Measurements from ENCODE around the gene ALPL. TPM values are rescaled to one million over a fixed set of nuclear protein-coding genes. Genes with fewer than 3 reads are reported as not detected.

Gene ALPL
- total and polyA plus RNA-seq, 2 of the 4 experiments (the other 2 are of a cell fraction), result 0.54 to 2.2 TPM

- no peak for TF ChIP-seq CHD1 (IDR thresholded peaks at IDR 0.05; ENCODE audit: low read depth, low read length)
Measured at GRCh38 chr1:21569820-21570527, 60.8 kb downstream of the ALPL start (continued).

- no peak overlapping the region for H2AFZ ChIP-seq (replicated peaks; ENCODE audit: low read length, poor library complexity)
- intact Hi-C loops (cut with micrococcal nuclease), result loop anchor here (10.0 kb wide), 1 partner anchor 306 kb away; no protein-coding TSS in a partner anchor
- CTCF ChIA-PET, result interaction anchor here (0.5 to 1.6 kb wide), 2 partner anchors 89 to 491 kb away, joined by 3 read pairs; no protein-coding TSS in a partner anchor
Measured at GRCh38 chr1:21570528-21570875, 61.3 kb downstream of the ALPL start.

More at GRCh38 chr1:21570528-21570875, 61.3 kb downstream of the ALPL start:
- Histone ChIP-seq H3K9me3 (ENCODE audit: control insufficient read depth, insufficient read depth, low read length) (peaks cover 4% of the 10 kb centered on the region), H3K4me3 (ENCODE audit: insufficient read depth, low read depth, low read length) (no peak overlapping the region), H2BK15ac (ENCODE audit: low read depth, low read length) (no peak overlapping the region), H3K23ac (ENCODE audit: low read depth, low read length) (no peak overlapping the region), H2BK20ac (ENCODE audit: low read depth, low read length) (no peak overlapping the region), H2AK9ac (replicated peaks; ENCODE audit: low read depth, low read length, poor library complexity) (peak overlapping the region; percentile 13), H3K56ac (ENCODE audit: extremely low read depth, insufficient read depth, low read length) (no peak overlapping the region), H3K36me3 (ENCODE audit: control insufficient read depth, insufficient read depth, low read length) (no peaks in the 10 kb centered on the region), H3K9me1 (ENCODE audit: insufficient read depth, low read length) (peaks cover 14% of the 10 kb centered on the region), H3K14ac (replicated peaks; ENCODE audit: low read depth, low read length) (no peak overlapping the region), H3K4ac (ENCODE audit: low read depth, low read length) (no peak overlapping the region), H3K4me2 (ENCODE audit: low read depth, low read length) (no peak overlapping the region), H3K27ac (ENCODE audit: insufficient read depth, low read length) (no peak overlapping the region), H2BK120ac (ENCODE audit: low read depth, low read length) (no peak overlapping the region), H3K27me3 (ENCODE audit: control insufficient read depth, insufficient read depth, low read length) (no peaks in the 10 kb centered on the region), H4K8ac (ENCODE audit: low read depth in 2 of 2, low read length in 2 of 2) (no peak overlapping the region), H3K79me1 (ENCODE audit: low read depth in 1 of 2, low read length in 2 of 2) (no peaks in the 10 kb centered on the region), H4K20me1 (ENCODE audit: insufficient read depth, low read length) (0 out of 2 replicates have a peak, but pooled peaks cover 3% of the 10 kb centered on the region), H2BK5ac (ENCODE audit: low read depth, low read length, poor library complexity, severe bottlenecking) (no peak overlapping the region), H4K91ac (ENCODE audit: insufficient read depth, low read depth, low read length) (no peak overlapping the region), H3K4me1 (ENCODE audit: control insufficient read depth, insufficient read depth, low read length) (peaks cover 16% of the 10 kb centered on the region), H4K5ac (ENCODE audit: low read depth, low read length) (no peak overlapping the region), H2AK5ac (ENCODE audit: low read depth, low read length) (no peak overlapping the region; the same call in 1 of the 2 replicates), H3K18ac (ENCODE audit: low read depth, low read length) (no peak overlapping the region), H3K9ac (ENCODE audit: low read depth, low read length) (no peak overlapping the region)
- POLR2A ChIA-PET (ENCODE audit: unreplicated experiment), result no interaction called here
- dilution Hi-C loops (cut with HindIII; ENCODE audit: low sequenced_read_pairs, unreplicated experiment) (no loop called here), in situ Hi-C loops (cut with MboI; ENCODE audit: low sequenced_read_pairs) (loop anchor here (5.0 kb wide), 1 partner anchor 198 kb away; no protein-coding TSS in a partner anchor)
- no TSS peak for BruUV-seq (replicated peaks)
- WGBS, 2 experiments (ENCODE audit: extremely low coverage in 2 of 2, insufficient read length in 1 of 2), result 84% methylated on average over 4 of the region's 5 CpGs; no CpG with 5 or more reads in 1 of the 2 experiments
- TF ChIP-seq CEBPB (IDR thresholded peaks at IDR 0.05; ENCODE audit: low read depth, low read length), result no peak
- TF ChIP-seq, protein P1, sequence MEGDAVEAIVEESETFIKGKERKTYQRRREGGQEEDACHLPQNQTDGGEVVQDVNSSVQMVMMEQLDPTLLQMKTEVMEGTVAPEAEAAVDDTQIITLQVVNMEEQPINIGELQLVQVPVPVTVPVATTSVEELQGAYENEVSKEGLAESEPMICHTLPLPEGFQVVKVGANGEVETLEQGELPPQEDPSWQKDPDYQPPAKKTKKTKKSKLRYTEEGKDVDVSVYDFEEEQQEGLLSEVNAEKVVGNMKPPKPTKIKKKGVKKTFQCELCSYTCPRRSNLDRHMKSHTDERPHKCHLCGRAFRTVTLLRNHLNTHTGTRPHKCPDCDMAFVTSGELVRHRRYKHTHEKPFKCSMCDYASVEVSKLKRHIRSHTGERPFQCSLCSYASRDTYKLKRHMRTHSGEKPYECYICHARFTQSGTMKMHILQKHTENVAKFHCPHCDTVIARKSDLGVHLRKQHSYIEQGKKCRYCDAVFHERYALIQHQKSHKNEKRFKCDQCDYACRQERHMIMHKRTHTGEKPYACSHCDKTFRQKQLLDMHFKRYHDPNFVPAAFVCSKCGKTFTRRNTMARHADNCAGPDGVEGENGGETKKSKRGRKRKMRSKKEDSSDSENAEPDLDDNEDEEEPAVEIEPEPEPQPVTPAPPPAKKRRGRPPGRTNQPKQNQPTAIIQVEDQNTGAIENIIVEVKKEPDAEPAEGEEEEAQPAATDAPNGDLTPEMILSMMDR (conservative IDR thresholded peaks at IDR 0.05; ENCODE audit: low read depth, low read length), result no peak
- no peak for TF ChIP-seq RFX5 (IDR thresholded peaks at IDR 0.05; ENCODE audit: low read depth, low read length)
- TF ChIP-seq MAFK (IDR thresholded peaks at IDR 0.05; ENCODE audit: low read depth, low read length), result no peak
- TF ChIP-seq MAZ (IDR thresholded peaks at IDR 0.05; ENCODE audit: borderline replicate concordance, low read depth, low read length), result no peak
- no peak for ATAC-seq (ENCODE audit: low read depth)
- no peak for DNase-seq

All from IMR-90 (cell line).